Right lobe of liver (tissue), 6 donors: ENCODE results near the gene ZMYND10. TPM values are rescaled to one million over a fixed set of nuclear protein-coding genes. Genes with fewer than 3 reads are reported as not detected.

Experiments used
- ATAC-seq, 4 donors: fragments of 200-7000 bp; cut with Tn5 transposase; one replicate each; pipeline ENCODE4 v1.9.1; 2020; ENCODE audit warnings: mild to moderate bottlenecking in 4 of 4, moderate library complexity in 4 of 4
- DNase-seq, 3 donors: peaks; one replicate each; pipeline ENCODE4 v3.0.0-alpha.2; 2020
- H3K27ac ChIP-seq, 3 donors: fragments of 200-600 bp; one replicate each; pipeline ENCODE4 v1.8.0; 2022
- H3K27me3 ChIP-seq, 2 donors: fragments of 200-600 bp; one replicate each; pipeline ENCODE4 v1.8.0; 2022
- H3K36me3 ChIP-seq, 4 donors: fragments of 200-600 bp; sonication (generic) in 1 of 4; one replicate each; pipeline versions ENCODE4 v1.5.1 to v1.8.0; 2017 to 2022; ENCODE audit warnings: control low read depth in 1 of 4
- H3K4me1 ChIP-seq, 4 donors: fragments of 200-600 bp; sonication (generic) in 1 of 4; one replicate each; pipeline versions ENCODE4 v1.5.1 to v1.8.0; 2017 to 2022; ENCODE audit warnings: control low read depth in 1 of 4
- H3K4me3 ChIP-seq, 3 donors: fragments of 200-600 bp; one replicate each; pipeline ENCODE4 v1.8.0; 2022
- H3K9me3 ChIP-seq, 4 donors: fragments of 200-600 bp; sonication (generic) in 1 of 4; one replicate each; pipeline versions ENCODE4 v1.5.1 to v1.8.0; 2017 to 2022; ENCODE audit warnings: control low read depth in 1 of 4
- CTCF ChIP-seq, 4 donors: fragments of 200-600 bp in 3 of 4; fragments of 450-650 bp in 1 of 4; IDR thresholded peaks; one replicate each; pipeline versions ENCODE4 v1.5.1 to v1.8.0; 2016 to 2022; ENCODE audit warnings: antibody characterized with exemption in 4 of 4, mild to moderate bottlenecking in 2 of 4
- POLR2A ChIP-seq: fragments of 450-650 bp; IDR thresholded peaks from one replicate; pipeline ENCODE4 v1.6.1; 2017; ENCODE audit warnings: antibody characterized with exemption, mild to moderate bottlenecking
- WGBS: methylation state at CpG from one replicate; pipeline ENCODE4 v1.1.6; 2018; ENCODE audit warnings: low coverage, low lambda C conversion rate; ENCODE audit not compliant: insufficient coverage; ENCODE audit errors: missing lambda C conversion rate; 5-methylcytosine and 5-hydroxymethylcytosine counted together
- intact Hi-C, 2 donors: fragments of 100-400 bp; cut with DNase I; formaldehyde crosslinking; loops; one replicate each; pipeline versions ENCODE4 v1.11.2 to v1.14.1; 2022
- total RNA-seq, 6 experiments: library from RNA; depleted of rRNA in 2 of 6; stranded (reverse); fragments of >200 nt in 2 of 6; fragmentation: NEBNext Ultra II Directional in 3 of 6; extraction: Animal tissue kit (Norgen Biotek cat#: 25700) in 3 of 6; gene quantifications; one replicate each; pipeline versions ENCODE4 v1.1.0 to v1.2.4, GENCODE V29; 2016 to 2023
- donor health status: DM: no; HTN: yes; CAD: no.
- donor health status: DM: no; HTN: no; CAD: no.
- donor health status: DM: no; HTN: no; CAD: no.
- donor health status: DM: no; HTN: yes; CAD: no.
- donor health status: DM: no; HTN: yes; CAD: no.

ZMYND10 gene
- total RNA-seq, 6 experiments from 2014 or later: 0.25 to 0.70 (median 0.46) TPM

- no peak overlapping the region for H3K4me3 ChIP-seq
- peak in 1 of 4 donors; percentile 6 for ATAC-seq
- H3K36me3 ChIP-seq: peaks cover 0 to 24% (median 5%) of the 10 kb centered on the region in 4 donors
- H3K27ac ChIP-seq: no peak overlapping the region
- H3K4me1 ChIP-seq: peaks cover 0 to 45% (median 26%) of the 10 kb centered on the region in 4 donors
- no peak for TF ChIP-seq CTCF (IDR thresholded peaks at IDR 0.05)
- TF ChIP-seq POLR2A: no peak
- DNase-seq: peak in 1 of 3 donors; percentile 57
- H3K27me3 ChIP-seq: no peaks in the 10 kb centered on the region
- intact Hi-C loops: no loop called here
- H3K9me3 ChIP-seq: no peaks in the 10 kb centered on the region
- WGBS: 55% methylated on average over 2 of the region's 5 CpGs
Measured at GRCh38 chr3:50356553-50356952, 11.0 kb upstream of the ZMYND10 start.

DNA sequence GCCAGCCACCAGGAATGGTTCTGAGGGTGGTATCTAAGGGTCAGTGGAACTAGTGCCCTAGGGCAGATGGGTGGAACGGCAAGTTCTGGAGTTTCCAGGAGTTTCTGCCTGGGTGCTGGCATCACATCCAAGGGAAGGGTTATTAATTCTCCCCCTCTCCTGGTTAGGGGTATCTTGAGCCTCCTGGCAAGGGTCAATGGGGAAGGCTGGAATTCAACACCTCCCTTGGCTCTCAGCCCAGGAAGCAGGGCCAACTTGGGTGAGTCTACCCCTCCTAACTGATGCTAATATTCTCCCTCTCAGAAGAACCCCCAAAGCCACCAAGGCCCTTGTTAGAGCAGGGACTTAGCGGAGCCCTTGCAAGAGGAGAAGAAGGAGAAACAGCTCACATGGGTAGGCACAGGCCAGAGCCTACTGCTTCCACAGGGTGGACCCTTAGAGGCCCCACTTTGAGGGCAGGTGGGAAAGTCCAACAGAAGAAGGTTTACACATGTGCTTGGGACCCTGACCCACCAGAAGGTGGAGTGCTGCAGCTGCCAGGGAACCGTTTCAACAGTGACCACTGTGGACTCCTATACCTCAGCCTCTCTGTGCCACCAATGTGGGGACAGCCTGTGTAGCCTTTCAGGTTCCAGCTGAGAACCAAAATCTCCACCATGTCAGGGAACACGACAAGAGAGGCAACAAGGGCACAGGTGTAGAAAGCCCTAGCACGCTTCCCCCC, 10.5 kb upstream of the ZMYND10 start:
- Histone ChIP-seq H3K4me3 (no peak overlapping the region), H3K27me3 (no peaks in the 10 kb centered on the region), H3K4me1 (peaks cover 0 to 50% (median 29%) of the 10 kb centered on the region in 4 donors), H3K9me3 (no peaks in the 10 kb centered on the region), H3K27ac (peak overlapping the region in 1 of 3 donors; percentile 24), H3K36me3 (peaks cover 0 to 24% (median 5%) of the 10 kb centered on the region in 4 donors)
- ATAC-seq: no peak
- no peak for DNase-seq
- TF ChIP-seq POLR2A: no peak
- TF ChIP-seq CTCF (IDR thresholded peaks at IDR 0.05): no peak
- WGBS: 58% methylated on average over 3 of the region's 5 CpGs
- intact Hi-C loops: no loop called here

GRCh38 chr3:50354850-50355249, 9.3 kb upstream of the ZMYND10 start:
- no peak overlapping the region for H3K4me3 ChIP-seq
- H3K9me3 ChIP-seq: no peaks in the 10 kb centered on the region
- TF ChIP-seq POLR2A (no peak), CTCF (IDR thresholded peaks at IDR 0.05) (no peak)
- peaks cover 0 to 24% (median 5%) of the 10 kb centered on the region in 4 donors for H3K36me3 ChIP-seq
- WGBS: no CpG with 5 or more reads among the region's 7 CpGs
- DNase-seq: no peak
- no peak for ATAC-seq
- no peaks in the 10 kb centered on the region for H3K27me3 ChIP-seq
- no peak overlapping the region for H3K27ac ChIP-seq
- intact Hi-C loops: no loop called here
- H3K4me1 ChIP-seq: peaks cover 0 to 54% (median 29%) of the 10 kb centered on the region in 4 donors

- DNase-seq (no peak), ATAC-seq (no peak)
- H3K9me3 ChIP-seq: no peaks in the 10 kb centered on the region
- H3K27ac ChIP-seq: no peak overlapping the region
- no peak overlapping the region for H3K4me3 ChIP-seq
- 94% methylated on average over 3 of the region's 5 CpGs for WGBS
- H3K36me3 ChIP-seq: peaks cover 0 to 24% (median 5%) of the 10 kb centered on the region in 4 donors
- intact Hi-C loops: no loop called here
- H3K27me3 ChIP-seq: no peaks in the 10 kb centered on the region
- TF ChIP-seq POLR2A (no peak), CTCF (IDR thresholded peaks at IDR 0.05) (no peak)
- H3K4me1 ChIP-seq: peaks cover 0 to 59% (median 31%) of the 10 kb centered on the region in 4 donors
Measured at GRCh38 chr3:50354186-50354764, 8.7 kb upstream of the ZMYND10 start.
